Activated naive CD4-positive, alpha-beta T cell treated with anti-CD3 and anti-CD28 coated beads, Interleukin-2, amount 50 U/mL, for 24 hours (primary cell): ENCODE data around the gene ARAF.

Experiments used
- H3K27ac Mint-ChIP-seq: one replicate; pipeline ENCODE4 v1.8.0; 2021; ENCODE audit warnings: mild to moderate bottlenecking, mixed read lengths
- H3K27me3 Mint-ChIP-seq: one replicate; pipeline ENCODE4 v1.8.0; 2021; ENCODE audit warnings: mixed read lengths
- H3K36me3 Mint-ChIP-seq: one replicate; pipeline ENCODE4 v1.8.0; 2021; ENCODE audit warnings: mixed read lengths
- H3K4me1 Mint-ChIP-seq: one replicate; pipeline ENCODE4 v1.8.0; 2021; ENCODE audit warnings: mixed read lengths
- H3K4me3 Mint-ChIP-seq: one replicate; pipeline ENCODE4 v1.8.0; 2021; ENCODE audit warnings: mild to moderate bottlenecking, mixed read lengths
- H3K9me3 Mint-ChIP-seq: one replicate; pipeline ENCODE4 v1.8.0; 2021; ENCODE audit warnings: mixed read lengths

Gene ARAF

GRCh38 chrX:47558436-47558835 lies 2.6 kb upstream of the ARAF start:
- Mint-ChIP-seq H3K4me3 (no peak overlapping the region), H3K9me3 (no peaks in the 10 kb centered on the region), H3K4me1 (peaks cover 34% of the 10 kb centered on the region), H3K27me3 (no peaks in the 10 kb centered on the region), H3K27ac (no peak overlapping the region), H3K36me3 (peaks cover 3% of the 10 kb centered on the region)

- Mint-ChIP-seq H3K9me3 (no peaks in the 10 kb centered on the region), H3K4me1 (peaks cover 45% of the 10 kb centered on the region), H3K36me3 (peaks cover 9% of the 10 kb centered on the region)
These were observed 649 bp upstream of the ARAF start for GRCh38 chrX:47560179-47560933.

GRCh38 chrX:47561659-47562151 lies 700 bp downstream of the ARAF start:
- peak overlapping the region; percentile 99 for H3K27ac Mint-ChIP-seq
- no peaks in the 10 kb centered on the region for H3K9me3 Mint-ChIP-seq
- H3K27me3 Mint-ChIP-seq, result no peaks in the 10 kb centered on the region
- peaks cover 9% of the 10 kb centered on the region for H3K36me3 Mint-ChIP-seq
- peak overlapping the region; percentile 96 for H3K4me3 Mint-ChIP-seq
- peaks cover 35% of the 10 kb centered on the region for H3K4me1 Mint-ChIP-seq

More at GRCh38 chrX:47560179-47560933, 649 bp upstream of the ARAF start:
- Mint-ChIP-seq H3K27ac (peak overlapping the region; percentile 99), H3K4me3 (peak overlapping the region; percentile 96), H3K27me3 (no peaks in the 10 kb centered on the region)

- Mint-ChIP-seq H3K36me3 (peaks cover 9% of the 10 kb centered on the region), H3K4me3 (peak overlapping the region; percentile 96), H3K4me1 (peaks cover 37% of the 10 kb centered on the region), H3K27ac (peak overlapping the region; percentile 30), H3K9me3 (no peaks in the 10 kb centered on the region), H3K27me3 (no peaks in the 10 kb centered on the region)
These were observed 1.7 kb downstream of the ARAF start for GRCh38 chrX:47562615-47563243.

GRCh38 chrX:47563801-47564315 lies 2.9 kb downstream of the ARAF start:
- Mint-ChIP-seq H3K4me1 (peaks cover 37% of the 10 kb centered on the region), H3K4me3 (peak overlapping the region; percentile 64), H3K27ac (no peak overlapping the region)

GRCh38 chrX:47564438-47565085 lies 3.6 kb downstream of the ARAF start:
- H3K4me3 Mint-ChIP-seq, result peak overlapping the region; percentile 51
- H3K9me3 Mint-ChIP-seq, result no peaks in the 10 kb centered on the region
- H3K27me3 Mint-ChIP-seq, result no peaks in the 10 kb centered on the region
- peaks cover 9% of the 10 kb centered on the region for H3K36me3 Mint-ChIP-seq
- peaks cover 37% of the 10 kb centered on the region for H3K4me1 Mint-ChIP-seq
- no peak overlapping the region for H3K27ac Mint-ChIP-seq

More at GRCh38 chrX:47563801-47564315, 2.9 kb downstream of the ARAF start:
- H3K9me3 Mint-ChIP-seq, result no peaks in the 10 kb centered on the region
- H3K27me3 Mint-ChIP-seq, result no peaks in the 10 kb centered on the region
- H3K36me3 Mint-ChIP-seq, result peaks cover 9% of the 10 kb centered on the region

- Mint-ChIP-seq H3K27ac (no peak overlapping the region), H3K36me3 (peaks cover 11% of the 10 kb centered on the region), H3K4me1 (peaks cover 26% of the 10 kb centered on the region), H3K27me3 (no peaks in the 10 kb centered on the region), H3K4me3 (no peak overlapping the region), H3K9me3 (no peaks in the 10 kb centered on the region)
These were observed 5.8 kb downstream of the ARAF start for GRCh38 chrX:47566841-47567240.

- H3K27ac Mint-ChIP-seq, result no peak overlapping the region
- H3K4me3 Mint-ChIP-seq, result no peak overlapping the region
- H3K4me1 Mint-ChIP-seq, result peaks cover 19% of the 10 kb centered on the region
These were observed 7.8 kb downstream of the ARAF start for GRCh38 chrX:47568656-47569295.

GRCh38 chrX:47570794-47571193 lies 9.8 kb downstream of the ARAF start:
- peaks cover 5% of the 10 kb centered on the region for H3K36me3 Mint-ChIP-seq
- H3K9me3 Mint-ChIP-seq, result no peaks in the 10 kb centered on the region
- H3K4me3 Mint-ChIP-seq, result no peak overlapping the region
- H3K4me1 Mint-ChIP-seq, result peaks cover 11% of the 10 kb centered on the region
- peaks cover 3% of the 10 kb centered on the region for H3K27me3 Mint-ChIP-seq
- H3K27ac Mint-ChIP-seq, result peak overlapping the region; percentile 72

More at GRCh38 chrX:47568656-47569295, 7.8 kb downstream of the ARAF start:
- Mint-ChIP-seq H3K36me3 (peaks cover 10% of the 10 kb centered on the region), H3K27me3 (peaks cover 3% of the 10 kb centered on the region), H3K9me3 (no peaks in the 10 kb centered on the region)

- H3K27ac Mint-ChIP-seq, result no peak overlapping the region
- peaks cover 3% of the 10 kb centered on the region for H3K27me3 Mint-ChIP-seq
- H3K4me1 Mint-ChIP-seq, result peaks cover 11% of the 10 kb centered on the region
- H3K9me3 Mint-ChIP-seq, result no peaks in the 10 kb centered on the region
- peaks cover 5% of the 10 kb centered on the region for H3K36me3 Mint-ChIP-seq
- H3K4me3 Mint-ChIP-seq, result no peak overlapping the region
These were observed 10.2 kb downstream of the ARAF start for GRCh38 chrX:47571215-47571614.

GRCh38 chrX:47571896-47572295 lies 10.9 kb downstream of the ARAF start:
- no peaks in the 10 kb centered on the region for H3K9me3 Mint-ChIP-seq
- H3K4me3 Mint-ChIP-seq, result no peak overlapping the region
- H3K4me1 Mint-ChIP-seq, result peaks cover 11% of the 10 kb centered on the region
- peaks cover 3% of the 10 kb centered on the region for H3K27me3 Mint-ChIP-seq
- H3K36me3 Mint-ChIP-seq, result peaks cover 5% of the 10 kb centered on the region
- H3K27ac Mint-ChIP-seq, result no peak overlapping the region

- no peak overlapping the region for H3K4me3 Mint-ChIP-seq
- peak overlapping the region; percentile 68 for H3K27ac Mint-ChIP-seq
- H3K36me3 Mint-ChIP-seq, result peaks cover 5% of the 10 kb centered on the region
- peaks cover 8% of the 10 kb centered on the region for H3K4me1 Mint-ChIP-seq
- H3K27me3 Mint-ChIP-seq, result peaks cover 3% of the 10 kb centered on the region
- no peaks in the 10 kb centered on the region for H3K9me3 Mint-ChIP-seq
These were observed 11.9 kb downstream of the ARAF start for GRCh38 chrX:47572773-47573340.

GRCh38 chrX:47573341-47574075 lies 12.5 kb downstream of the ARAF start:
- H3K9me3 Mint-ChIP-seq, result no peaks in the 10 kb centered on the region
- H3K27me3 Mint-ChIP-seq, result peaks cover 3% of the 10 kb centered on the region
- H3K4me1 Mint-ChIP-seq, result peaks cover 8% of the 10 kb centered on the region
- peaks cover 5% of the 10 kb centered on the region for H3K36me3 Mint-ChIP-seq
- H3K4me3 Mint-ChIP-seq, result peak overlapping the region; percentile 15
- peak overlapping the region; percentile 68 for H3K27ac Mint-ChIP-seq

- Mint-ChIP-seq H3K27me3 (peaks cover 3% of the 10 kb centered on the region), H3K4me1 (peaks cover 8% of the 10 kb centered on the region), H3K27ac (no peak overlapping the region), H3K9me3 (no peaks in the 10 kb centered on the region), H3K4me3 (no peak overlapping the region), H3K36me3 (peaks cover 5% of the 10 kb centered on the region)
These were observed 13.1 kb downstream of the ARAF start for GRCh38 chrX:47574076-47574546.
